HuH-7 (cell line): ENCODE data around the gene SNAPC3.
A peak's percentile ranks its signal among the peaks of the same experiment; 100 is the strongest.

Experiments used
- DNase-seq: peaks from one replicate; pipeline ENCODE4 v3.0.0; 2011; ENCODE audit warnings: low spot score

Gene SNAPC3

GRCh38 chr9:15492485-15493150 lies 69.9 kb downstream of the SNAPC3 start:
- no peak for DNase-seq

DNA sequence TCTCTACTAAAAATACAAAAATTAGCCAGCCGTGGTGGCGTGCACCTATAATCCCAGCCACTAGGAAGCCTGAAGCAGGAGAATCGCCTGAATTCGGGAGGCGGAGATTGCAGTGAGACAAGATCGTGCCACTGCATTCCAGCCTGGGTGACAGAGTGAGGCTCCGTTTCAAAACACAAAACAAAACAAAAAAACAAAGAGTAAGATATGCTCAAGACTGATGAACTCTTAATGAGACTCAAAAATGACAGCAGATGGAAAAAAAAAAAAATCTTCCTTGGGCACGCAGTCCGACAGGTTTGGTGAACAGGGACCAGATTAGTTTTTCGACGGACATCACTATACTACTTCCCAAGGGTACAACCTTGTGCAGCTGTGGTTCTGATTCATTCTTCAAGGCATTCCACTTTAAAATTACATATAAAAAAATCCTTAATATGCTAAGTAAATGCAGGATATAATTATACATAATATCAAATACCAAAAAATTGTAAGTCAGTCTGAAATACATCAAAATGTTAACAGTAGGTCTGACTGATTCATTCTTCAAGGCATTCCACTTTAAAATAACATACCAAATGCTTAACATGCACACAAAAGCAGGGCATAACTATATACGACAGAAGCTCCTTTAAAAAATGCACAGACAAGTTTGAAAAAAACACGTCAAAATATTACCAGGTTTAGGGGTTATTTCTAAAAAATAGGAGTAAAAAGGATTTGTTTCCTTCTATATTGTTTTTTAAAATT lies 75.7 kb downstream of the SNAPC3 start:
- no peak for DNase-seq

- DNase-seq = no peak
These were observed 76.5 kb downstream of the SNAPC3 start for GRCh38 chr9:15499139-15499538.

DNA sequence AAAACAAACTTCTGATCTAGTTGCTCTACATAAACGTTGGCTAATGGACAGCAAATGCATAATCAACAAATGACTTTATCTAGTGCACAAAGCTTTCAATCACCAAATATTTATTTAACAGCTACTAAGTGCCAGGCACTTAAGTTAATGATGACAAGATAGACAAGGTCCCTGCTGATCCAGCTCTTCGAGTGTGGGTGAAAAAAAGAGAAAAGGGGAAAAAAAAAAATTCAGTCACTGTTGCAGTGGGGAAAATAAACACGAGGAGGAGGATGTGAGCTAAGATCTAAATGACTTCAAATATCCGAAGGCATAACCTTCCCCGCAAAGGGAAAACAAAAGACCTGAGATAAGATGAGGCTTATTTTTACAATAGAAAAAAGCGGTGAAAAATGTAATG lies 78.5 kb downstream of the SNAPC3 start:
- no peak for DNase-seq

DNA sequence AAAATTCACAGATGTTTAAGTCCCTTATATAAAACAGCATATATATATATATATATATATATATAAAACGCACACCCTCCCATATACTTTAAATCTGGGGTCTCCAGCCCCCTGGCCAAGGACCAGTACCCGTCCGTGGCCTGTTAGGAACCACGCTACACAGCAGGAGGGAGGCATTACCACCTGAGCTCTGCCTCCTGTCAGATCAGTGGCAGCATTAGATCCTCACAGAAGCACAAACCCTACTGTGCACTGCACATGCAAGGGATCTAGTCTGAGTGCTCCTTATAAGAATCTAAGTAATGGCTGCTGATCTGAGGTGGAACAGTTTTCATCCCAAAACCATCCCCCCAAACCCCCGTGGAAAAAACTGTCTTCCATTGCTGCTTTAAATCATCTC lies 79.1 kb downstream of the SNAPC3 start:
- no peak for DNase-seq

GRCh38 chr9:15505921-15506320 lies 83.2 kb downstream of the SNAPC3 start:
- DNase-seq = no peak

- peak; percentile 17 for DNase-seq
These were observed 87.5 kb downstream of the SNAPC3 start for GRCh38 chr9:15509931-15510788.

DNA sequence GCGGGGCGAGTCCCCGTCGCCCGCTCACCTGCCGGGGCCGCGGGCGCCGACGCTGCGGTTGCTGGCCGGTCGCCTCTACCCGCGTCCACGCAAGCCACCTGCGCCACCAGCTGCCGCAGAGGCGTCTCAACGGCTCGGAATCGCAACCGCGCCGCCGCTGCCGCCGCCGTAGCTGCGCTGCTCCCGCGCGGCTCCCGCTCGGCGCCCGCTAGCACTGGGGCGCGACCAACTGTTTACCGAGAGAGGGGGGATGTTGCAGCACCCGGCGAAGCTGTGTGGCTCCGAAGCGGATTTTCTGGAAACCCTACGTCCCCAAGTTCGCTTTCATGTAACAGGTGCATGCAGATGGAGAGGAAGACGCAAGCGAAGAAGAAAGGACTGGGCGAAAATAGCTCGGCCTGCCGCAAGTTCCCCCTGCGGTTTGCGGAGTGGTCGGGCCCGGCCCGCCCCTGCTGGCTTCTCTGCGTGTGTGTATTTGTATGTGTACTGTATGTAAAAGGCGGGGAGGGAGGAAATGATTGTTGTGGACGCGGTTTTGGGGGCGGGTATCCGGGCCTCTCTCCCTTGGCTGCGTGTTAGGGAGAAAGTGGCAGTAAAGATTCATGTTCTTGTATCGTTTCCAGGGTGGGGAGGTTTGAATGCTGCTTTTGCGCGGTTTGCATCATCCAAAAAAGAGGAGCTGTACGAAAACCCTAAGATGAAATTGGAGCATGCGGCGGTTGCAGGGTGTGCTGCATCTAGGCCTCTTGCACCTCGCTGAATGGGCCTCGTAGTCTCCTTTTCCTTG lies 88.3 kb downstream of the SNAPC3 start, which contains the start of gene PSIP1:
Gene PSIP1 (minus strand): TSS at position 182 of the 787 bp plus-strand sequence. CDS start 782 bp downstream, outside the sequence.
- DNase-seq = peak; percentile 61
